LNCAP (cell line): ENCODE data around the gene STOML1.

ENCODE experiments used
- TF ChIP-seq, protein P1 (sequence below): fragments of 450-650 bp; IDR thresholded peaks from 2 replicates; pipeline ENCODE4 v1.5.1; 2017; ENCODE audit warnings: mild to moderate bottlenecking

STOML1 gene

DNA sequence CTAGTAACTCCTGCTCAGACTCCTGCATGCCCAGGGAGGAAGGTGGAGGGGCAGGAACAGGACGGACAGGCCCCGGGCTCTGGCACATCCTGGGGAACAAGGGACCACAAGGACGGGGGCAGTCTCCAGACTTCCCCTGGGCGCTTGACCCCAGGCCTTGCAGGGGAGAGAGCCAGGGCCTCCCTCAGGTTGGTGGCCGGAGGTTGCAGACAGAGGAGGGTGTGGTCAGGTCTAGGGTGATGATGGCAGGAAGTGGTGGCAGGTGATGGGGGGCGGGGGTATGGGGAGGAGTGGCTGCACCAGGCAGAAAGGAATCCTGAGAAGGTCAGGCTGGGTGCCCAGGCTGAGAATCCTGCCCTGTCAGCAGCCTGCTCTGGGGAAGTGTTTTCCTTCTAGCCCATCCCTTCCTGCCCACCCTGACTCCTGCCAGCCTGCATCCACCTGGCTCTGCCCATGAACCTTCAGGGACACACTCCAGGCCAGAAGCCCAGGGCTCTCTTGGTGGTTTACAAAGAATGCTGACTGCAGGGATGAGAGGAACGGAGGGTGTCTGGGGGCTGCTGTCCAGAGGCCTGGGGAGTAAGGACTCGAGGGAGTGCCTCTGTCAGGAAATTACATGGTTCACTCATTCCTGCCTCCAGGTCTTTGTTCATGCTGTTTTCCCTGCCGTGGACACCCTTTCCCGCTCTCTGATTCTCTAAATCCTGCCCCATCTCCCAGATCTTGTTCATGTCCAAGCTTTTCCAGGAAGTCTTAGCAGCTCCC lies 50.0 kb downstream of the STOML1 start:
- TF ChIP-seq, protein P1, sequence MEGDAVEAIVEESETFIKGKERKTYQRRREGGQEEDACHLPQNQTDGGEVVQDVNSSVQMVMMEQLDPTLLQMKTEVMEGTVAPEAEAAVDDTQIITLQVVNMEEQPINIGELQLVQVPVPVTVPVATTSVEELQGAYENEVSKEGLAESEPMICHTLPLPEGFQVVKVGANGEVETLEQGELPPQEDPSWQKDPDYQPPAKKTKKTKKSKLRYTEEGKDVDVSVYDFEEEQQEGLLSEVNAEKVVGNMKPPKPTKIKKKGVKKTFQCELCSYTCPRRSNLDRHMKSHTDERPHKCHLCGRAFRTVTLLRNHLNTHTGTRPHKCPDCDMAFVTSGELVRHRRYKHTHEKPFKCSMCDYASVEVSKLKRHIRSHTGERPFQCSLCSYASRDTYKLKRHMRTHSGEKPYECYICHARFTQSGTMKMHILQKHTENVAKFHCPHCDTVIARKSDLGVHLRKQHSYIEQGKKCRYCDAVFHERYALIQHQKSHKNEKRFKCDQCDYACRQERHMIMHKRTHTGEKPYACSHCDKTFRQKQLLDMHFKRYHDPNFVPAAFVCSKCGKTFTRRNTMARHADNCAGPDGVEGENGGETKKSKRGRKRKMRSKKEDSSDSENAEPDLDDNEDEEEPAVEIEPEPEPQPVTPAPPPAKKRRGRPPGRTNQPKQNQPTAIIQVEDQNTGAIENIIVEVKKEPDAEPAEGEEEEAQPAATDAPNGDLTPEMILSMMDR: no peak

DNA sequence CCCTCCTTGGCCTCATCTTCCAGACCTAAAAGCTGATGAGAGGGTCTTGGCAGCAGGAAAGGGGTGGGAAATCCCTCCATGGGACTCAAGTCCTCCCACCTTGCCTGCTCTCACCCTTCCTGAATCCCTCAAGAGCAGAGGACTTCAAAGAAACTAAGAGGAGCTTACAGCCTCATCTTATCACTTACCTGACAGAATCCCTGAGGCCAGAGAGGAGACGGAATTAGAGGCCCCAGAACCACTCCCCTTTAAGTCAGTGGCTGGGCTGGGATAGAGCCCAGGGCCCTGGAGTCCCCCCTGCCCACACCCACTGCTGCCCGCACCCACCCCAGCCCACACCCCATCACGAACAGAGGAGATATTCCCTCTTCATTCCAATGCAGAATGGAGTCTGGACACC lies 50.6 kb downstream of the STOML1 start:
- TF ChIP-seq, protein P1: no peak

DNA sequence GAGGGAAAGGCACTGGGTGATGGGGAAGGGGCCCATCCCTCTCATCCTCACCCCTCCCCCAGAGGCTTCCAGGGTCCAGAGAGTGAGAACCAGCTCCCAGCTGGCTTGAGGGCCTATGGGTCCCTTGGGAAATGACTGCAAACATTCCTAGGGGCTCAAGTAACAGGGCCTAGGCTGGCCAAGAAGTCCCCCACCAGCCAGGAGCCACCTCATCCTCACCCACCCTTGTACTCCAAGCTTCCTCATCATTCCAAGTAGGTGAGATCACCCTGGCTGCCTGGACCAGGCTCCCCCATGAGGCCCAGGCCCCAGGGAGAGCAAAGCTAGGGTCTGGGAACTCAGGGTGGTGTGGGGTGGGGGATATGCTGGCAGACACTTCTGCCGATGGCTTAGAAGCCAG lies 51.1 kb downstream of the STOML1 start:
- TF ChIP-seq, protein P1: no peak

DNA sequence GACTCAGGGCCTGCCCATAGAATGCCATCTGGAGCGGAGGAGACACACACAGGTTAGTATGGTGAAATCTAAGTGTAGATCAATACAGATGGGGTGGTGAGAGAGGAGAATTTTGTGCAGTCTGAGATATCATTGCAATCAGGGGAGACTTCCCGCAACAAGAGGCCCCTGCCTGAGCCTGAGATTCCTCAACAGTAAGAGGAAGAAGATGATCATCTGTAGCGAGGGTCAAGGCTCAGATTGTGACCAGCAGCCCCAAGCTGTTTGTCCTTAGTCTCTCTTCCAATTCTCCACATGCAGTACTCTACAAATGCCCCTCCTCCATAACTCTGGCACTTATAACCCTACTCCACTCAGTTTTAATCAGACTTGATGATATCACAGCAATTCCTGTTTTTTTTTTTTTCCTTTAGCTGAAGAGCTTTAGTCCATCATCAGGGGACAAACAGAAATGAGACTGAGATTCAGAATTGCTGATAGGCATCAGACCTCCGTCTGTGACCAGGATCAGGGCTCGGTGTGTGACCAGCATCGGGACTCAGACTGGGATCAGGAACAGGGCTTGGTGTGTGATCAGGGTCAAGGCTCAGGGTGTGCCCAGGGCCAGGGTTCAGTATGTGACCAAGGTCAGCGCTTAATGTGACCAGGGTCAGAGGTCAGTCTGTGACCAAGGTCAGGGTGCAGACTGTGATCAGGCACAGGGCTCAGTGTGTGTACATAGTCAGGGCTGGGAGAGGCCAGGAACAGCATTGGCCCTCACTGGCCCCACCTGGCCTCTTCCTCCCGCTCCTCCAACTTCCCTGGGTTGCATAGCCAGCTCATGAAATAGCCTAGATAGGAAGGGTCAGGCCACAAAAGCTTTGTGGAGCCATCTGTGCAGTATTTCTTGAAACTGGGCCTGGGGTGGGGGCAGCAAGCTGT lies 51.8 kb downstream of the STOML1 start:
- TF ChIP-seq, protein P1: no peak

DNA sequence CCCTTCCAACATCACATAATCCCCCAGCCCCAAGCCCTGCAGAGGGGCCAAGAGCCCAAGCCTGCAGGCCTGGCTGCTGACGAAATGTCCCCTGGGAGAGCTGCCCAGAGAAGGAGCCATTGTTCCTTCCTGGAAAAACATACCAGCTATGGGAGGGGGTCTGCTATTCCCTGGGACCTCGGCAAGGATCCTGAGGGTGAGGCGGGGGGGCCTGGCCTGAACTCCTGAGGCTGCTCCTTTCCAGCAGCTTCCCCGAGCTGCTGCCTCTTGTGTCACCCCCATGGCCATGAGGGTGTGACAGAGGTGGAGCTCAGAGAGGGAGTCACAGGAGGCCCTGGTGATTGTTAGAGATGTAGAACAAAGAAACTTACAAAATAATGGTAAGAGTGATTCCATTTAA lies 53.0 kb downstream of the STOML1 start:
- TF ChIP-seq, protein P1: no peak

DNA sequence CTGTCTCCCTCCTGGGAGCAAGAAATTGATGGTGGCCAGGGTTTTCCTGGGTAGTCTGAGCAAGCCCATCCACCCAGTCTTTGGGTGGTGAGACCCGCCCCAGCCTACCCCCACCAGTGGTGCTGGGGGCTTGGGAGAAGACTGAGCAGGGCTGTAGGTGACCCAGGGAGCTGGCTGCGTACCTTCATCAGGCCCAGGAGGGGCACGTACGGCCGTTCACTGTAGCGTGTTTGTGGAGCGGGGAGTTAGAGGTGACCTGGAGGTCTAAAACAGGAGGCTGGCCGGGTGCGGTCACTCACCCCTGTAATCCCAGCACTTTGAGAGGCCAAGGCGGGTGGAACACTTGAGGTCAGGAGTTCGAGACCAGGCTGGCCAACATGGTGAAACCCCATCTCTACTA lies 54.4 kb downstream of the STOML1 start:
- TF ChIP-seq, protein P1: no peak

DNA sequence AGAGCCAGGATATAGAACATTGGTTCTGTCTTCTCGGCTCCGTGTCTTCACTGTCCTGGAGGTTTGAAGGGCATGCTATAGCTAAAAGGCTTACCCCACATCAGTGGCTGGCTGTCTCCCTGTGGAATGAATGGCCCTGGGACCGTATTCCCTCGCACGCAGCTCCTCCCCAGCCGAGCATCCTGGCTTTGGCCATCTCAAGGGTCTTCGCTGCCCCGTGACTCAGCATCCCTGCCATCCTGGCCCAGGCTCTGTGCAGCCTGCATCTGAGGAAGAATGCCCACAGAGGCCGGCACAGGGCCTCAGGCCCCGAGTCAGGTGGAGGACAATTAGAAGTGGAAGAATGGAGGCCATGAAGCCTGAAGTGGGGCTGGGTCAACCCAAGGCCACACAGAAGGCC lies 54.8 kb downstream of the STOML1 start:
- TF ChIP-seq, protein P1: no peak
